ENCODE results near the gene PRDM11. TPM values are rescaled to one million over a fixed set of nuclear protein-coding genes. Genes with fewer than 3 reads are reported as not detected.

The PRDM11 gene
- total RNA-seq, 1 experiment from 2014 or later, result 27.4 TPM

GRCh38 chr11:45262900-45263299 is 116.5 kb downstream of the PRDM11 start:
- Histone ChIP-seq H3K27ac (ENCODE audit: low read length) (no peak overlapping the region), H3K4me3 (ENCODE audit: low read depth in 2 of 2, low read length in 2 of 2) (no peak overlapping the region), H3K36me3 (ENCODE audit: control insufficient read depth, insufficient read depth, low read length) (no peaks in the 10 kb centered on the region), H3K4me1 (ENCODE audit: control insufficient read depth, insufficient read depth, low read length) (no peaks in the 10 kb centered on the region), H3K9me3 (ENCODE audit: control insufficient read depth, insufficient read depth, low read depth, low read length) (no peaks in the 10 kb centered on the region), H3K27me3 (ENCODE audit: control insufficient read depth, insufficient read depth, low read length) (no peaks in the 10 kb centered on the region; the same call in 1 of the 2 replicates)
- intact Hi-C loops (cut with micrococcal nuclease; ENCODE audit: unreplicated experiment) (no loop called here), in situ Hi-C loops (cut with HindIII; ENCODE audit: low pct_unique_long_range_greater_than_20kb, low sequenced_read_pairs) (no loop called here)
- TF ChIP-seq TCF7L2 (IDR thresholded peaks at IDR 0.05; ENCODE audit: low read depth, low read length) (no peak), POLR2AphosphoS5 (IDR thresholded peaks at IDR 0.05; ENCODE audit: low read depth, low read length) (no peak), CTCF (IDR thresholded peaks at IDR 0.05) (no peak), SIN3A (IDR thresholded peaks at IDR 0.05; ENCODE audit: borderline replicate concordance, insufficient read depth, low read depth, low read length) (no peak), REST (IDR thresholded peaks at IDR 0.05; ENCODE audit: insufficient read depth in 1 of 2, low read depth in 2 of 2, low read length in 1 of 2) (no peak)
- BruUV-seq (replicated peaks), result no TSS peak
- CTCF ChIA-PET, result no interaction called here
- POLR2A ChIA-PET, result no interaction called here
- ATAC-seq, result no peak
- DNase-seq (ENCODE audit: low read depth, low spot score), result no peak

- no peak overlapping the region for H3K27ac ChIP-seq (ENCODE audit: low read length)
- no TSS peak for BruUV-seq (replicated peaks)
- ChIA-PET POLR2A (no interaction called here), CTCF (no interaction called here)
- intact Hi-C loops (cut with micrococcal nuclease; ENCODE audit: unreplicated experiment), result no loop called here
- H3K4me1 ChIP-seq (ENCODE audit: control insufficient read depth, insufficient read depth, low read length), result no peaks in the 10 kb centered on the region
- no peaks in the 10 kb centered on the region for H3K9me3 ChIP-seq (ENCODE audit: control insufficient read depth, insufficient read depth, low read depth, low read length)
- H3K36me3 ChIP-seq (ENCODE audit: control insufficient read depth, insufficient read depth, low read length), result no peaks in the 10 kb centered on the region
- H3K27me3 ChIP-seq (ENCODE audit: control insufficient read depth, insufficient read depth, low read length), result no peaks in the 10 kb centered on the region; the same call in 1 of the 2 replicates
- in situ Hi-C loops (cut with HindIII; ENCODE audit: low pct_unique_long_range_greater_than_20kb, low sequenced_read_pairs), result no loop called here
- H3K4me3 ChIP-seq (ENCODE audit: low read depth in 2 of 2, low read length in 2 of 2), result no peak overlapping the region
- no peak for TF ChIP-seq REST (IDR thresholded peaks at IDR 0.05; ENCODE audit: insufficient read depth in 1 of 2, low read depth in 2 of 2, low read length in 1 of 2)
- ATAC-seq, result no peak
- no peak for DNase-seq (ENCODE audit: low read depth, low spot score)
These were observed 117.3 kb downstream of the PRDM11 start for GRCh38 chr11:45263773-45264172.
